Dendritic cell treated with granulocyte-macrophage colony-stimulating factor and Interleukin-4, amounts not matched to agents 40 ng/mL and 50 ng/mL, for 4 days (primary cell): ENCODE data around the gene ICA1.

Source experiments
- H3K27ac Mint-ChIP-seq: one replicate; pipeline ENCODE4 v1.8.0; 2022; ENCODE audit warnings: mild to moderate bottlenecking, mixed read lengths
- H3K27me3 Mint-ChIP-seq: one replicate; pipeline ENCODE4 v1.8.0; 2022; ENCODE audit warnings: mild to moderate bottlenecking, mixed read lengths
- H3K36me3 Mint-ChIP-seq: one replicate; pipeline ENCODE4 v1.8.0; 2022; ENCODE audit warnings: low read depth, mixed read lengths
- H3K4me1 Mint-ChIP-seq: one replicate; pipeline ENCODE4 v1.8.0; 2022; ENCODE audit warnings: low read depth, mixed read lengths
- H3K4me3 Mint-ChIP-seq: one replicate; pipeline ENCODE4 v1.8.0; 2022; ENCODE audit warnings: mild to moderate bottlenecking, moderate library complexity, mixed read lengths
- H3K9me3 Mint-ChIP-seq: one replicate; pipeline ENCODE4 v1.8.0; 2022; ENCODE audit warnings: mixed read lengths
- intact Hi-C: fragments of 100-400 bp; cut with micrococcal nuclease; formaldehyde crosslinking; loops from one replicate; pipeline ENCODE4 v1.15.0; 2022

The ICA1 gene

GRCh38 chr7:8227261-8227660 lies 34.7 kb downstream of the ICA1 start:
- no peaks in the 10 kb centered on the region for H3K4me1 Mint-ChIP-seq
- H3K4me3 Mint-ChIP-seq = no peak overlapping the region
- H3K27ac Mint-ChIP-seq = no peak overlapping the region
- intact Hi-C loops = no loop called here
- H3K27me3 Mint-ChIP-seq = no peaks in the 10 kb centered on the region
- H3K36me3 Mint-ChIP-seq = no peaks in the 10 kb centered on the region
- no peaks in the 10 kb centered on the region for H3K9me3 Mint-ChIP-seq

GRCh38 chr7:8226501-8226900 lies 35.5 kb downstream of the ICA1 start:
- H3K4me3 Mint-ChIP-seq = no peak overlapping the region
- intact Hi-C loops = no loop called here
- H3K27me3 Mint-ChIP-seq = no peaks in the 10 kb centered on the region
- no peaks in the 10 kb centered on the region for H3K4me1 Mint-ChIP-seq
- H3K9me3 Mint-ChIP-seq = no peaks in the 10 kb centered on the region
- no peak overlapping the region for H3K27ac Mint-ChIP-seq
- no peaks in the 10 kb centered on the region for H3K36me3 Mint-ChIP-seq

GRCh38 chr7:8221567-8221966 lies 40.4 kb downstream of the ICA1 start:
- Mint-ChIP-seq H3K36me3 (peaks cover 6% of the 10 kb centered on the region), H3K4me3 (no peak overlapping the region), H3K27me3 (no peaks in the 10 kb centered on the region), H3K27ac (no peak overlapping the region), H3K4me1 (no peaks in the 10 kb centered on the region), H3K9me3 (no peaks in the 10 kb centered on the region)
- intact Hi-C loops = no loop called here

- no peaks in the 10 kb centered on the region for H3K27me3 Mint-ChIP-seq
- no peak overlapping the region for H3K27ac Mint-ChIP-seq
- H3K4me3 Mint-ChIP-seq = no peak overlapping the region
- no peaks in the 10 kb centered on the region for H3K9me3 Mint-ChIP-seq
- H3K36me3 Mint-ChIP-seq = peaks cover 6% of the 10 kb centered on the region
- H3K4me1 Mint-ChIP-seq = no peaks in the 10 kb centered on the region
- intact Hi-C loops = no loop called here
Measured at GRCh38 chr7:8221101-8221495, 40.9 kb downstream of the ICA1 start.

DNA sequence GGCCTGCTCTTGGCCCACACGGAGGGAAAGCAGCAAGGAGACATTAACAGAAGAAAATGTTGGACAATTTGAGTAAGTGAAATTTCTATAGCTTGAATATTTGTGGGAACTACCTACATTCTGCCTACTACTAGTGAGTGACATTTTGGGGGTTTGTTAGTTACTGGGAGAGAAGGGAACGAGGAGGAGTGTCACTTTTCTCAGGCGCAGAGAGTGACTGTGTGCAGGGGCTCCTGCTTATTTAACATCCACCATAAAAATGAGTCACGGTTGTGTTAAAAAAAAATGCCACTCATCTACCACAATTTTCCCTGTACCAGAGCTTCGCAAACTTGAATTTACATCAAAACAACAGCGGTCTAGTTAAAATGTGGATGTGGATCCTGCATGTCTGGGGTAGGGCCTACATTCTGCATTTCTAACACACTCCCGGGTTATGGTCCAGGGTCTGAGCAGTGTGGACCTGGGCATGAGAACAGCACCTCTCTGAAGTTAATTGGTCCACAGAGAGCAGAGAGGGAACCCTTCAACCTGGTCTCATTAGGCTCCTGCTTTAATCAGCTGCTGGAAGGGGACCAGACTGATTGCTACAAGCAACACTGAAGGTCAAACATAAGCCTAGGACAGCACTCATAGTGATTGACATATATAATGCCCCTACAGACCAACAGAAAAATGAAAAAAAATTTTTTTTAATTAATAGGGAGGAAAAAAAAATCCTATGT lies 41.4 kb downstream of the ICA1 start:
- no peaks in the 10 kb centered on the region for H3K27me3 Mint-ChIP-seq

GRCh38 chr7:8217200-8218068 lies 44.5 kb downstream of the ICA1 start:
- Mint-ChIP-seq H3K27me3 (no peaks in the 10 kb centered on the region), H3K36me3 (peaks cover 6% of the 10 kb centered on the region), H3K4me1 (no peaks in the 10 kb centered on the region), H3K9me3 (no peaks in the 10 kb centered on the region), H3K27ac (no peak overlapping the region), H3K4me3 (no peak overlapping the region)
- intact Hi-C loops = loop anchor here (1.0 to 5.0 kb wide), 3 partner anchors 80 to 622 kb away; no protein-coding TSS in a partner anchor

More for the DNA sequence above, 41.4 kb downstream of the ICA1 start:
- Mint-ChIP-seq H3K9me3 (no peaks in the 10 kb centered on the region), H3K36me3 (peaks cover 6% of the 10 kb centered on the region), H3K4me3 (no peak overlapping the region), H3K27ac (no peak overlapping the region), H3K4me1 (no peaks in the 10 kb centered on the region)
- intact Hi-C loops = no loop called here

DNA sequence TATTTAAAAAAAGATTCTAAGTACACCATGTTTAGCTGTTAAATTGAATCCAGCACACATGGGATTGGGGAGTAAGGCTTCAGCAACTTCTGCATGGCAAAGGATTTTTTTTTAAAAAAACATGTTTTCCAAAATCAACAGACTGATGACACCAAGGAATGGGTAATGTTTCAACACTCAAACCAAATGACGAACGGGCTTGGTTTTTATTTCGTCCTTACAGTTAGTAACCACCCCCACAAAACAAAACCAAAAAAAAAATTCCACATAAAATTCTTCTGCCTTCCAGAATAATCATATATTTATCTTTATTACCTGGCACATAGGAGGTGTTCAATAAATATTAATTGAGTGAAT lies 45.7 kb downstream of the ICA1 start:
- no peak overlapping the region for H3K4me3 Mint-ChIP-seq
- H3K27me3 Mint-ChIP-seq = no peaks in the 10 kb centered on the region
- H3K36me3 Mint-ChIP-seq = peaks cover 6% of the 10 kb centered on the region
- intact Hi-C loops = loop anchor here (2.0 to 5.0 kb wide), 2 partner anchors 81 to 456 kb away; no protein-coding TSS in a partner anchor
- no peak overlapping the region for H3K27ac Mint-ChIP-seq
- H3K4me1 Mint-ChIP-seq = no peaks in the 10 kb centered on the region
- no peaks in the 10 kb centered on the region for H3K9me3 Mint-ChIP-seq

DNA sequence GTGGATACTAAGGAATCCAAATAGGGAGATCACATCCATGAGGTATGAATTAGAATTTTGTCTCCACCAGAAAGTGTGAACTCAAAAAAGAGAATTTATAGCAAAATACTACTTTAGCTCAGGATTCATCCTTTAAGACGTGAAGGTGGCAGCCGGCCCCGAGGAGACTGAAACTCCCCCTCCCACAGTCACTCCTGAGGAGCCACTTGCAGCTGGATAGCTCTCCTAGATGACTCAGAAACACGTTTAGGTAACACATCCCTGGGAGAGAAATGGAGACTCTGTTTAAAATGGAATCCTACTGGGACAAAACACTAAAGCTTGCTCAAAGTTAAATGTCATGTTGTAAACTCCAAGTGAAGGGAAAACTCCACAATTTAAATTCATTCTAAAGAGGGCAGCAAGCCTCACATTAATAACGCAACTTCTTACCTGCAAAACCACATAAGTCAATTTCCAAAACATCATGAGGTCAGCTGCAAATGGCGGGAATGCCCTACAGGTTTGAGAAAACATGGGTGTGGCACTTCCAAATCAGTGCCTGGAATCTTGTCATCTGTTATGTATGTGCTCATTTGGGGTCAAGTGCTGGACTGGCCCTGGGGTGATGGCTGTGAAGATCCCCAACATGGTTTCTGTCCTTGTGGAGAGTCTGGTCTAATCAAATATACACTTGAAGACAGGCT lies 46.2 kb downstream of the ICA1 start:
- Mint-ChIP-seq H3K4me1 (no peaks in the 10 kb centered on the region), H3K4me3 (no peak overlapping the region), H3K27me3 (no peaks in the 10 kb centered on the region), H3K36me3 (peaks cover 6% of the 10 kb centered on the region), H3K27ac (no peak overlapping the region), H3K9me3 (no peaks in the 10 kb centered on the region)
- intact Hi-C loops = loop anchor here (2.0 to 5.0 kb wide), 2 partner anchors 82 to 455 kb away; no protein-coding TSS in a partner anchor

- Mint-ChIP-seq H3K9me3 (no peaks in the 10 kb centered on the region), H3K4me3 (no peak overlapping the region), H3K27me3 (no peaks in the 10 kb centered on the region), H3K4me1 (no peaks in the 10 kb centered on the region), H3K36me3 (no peaks in the 10 kb centered on the region), H3K27ac (no peak overlapping the region)
- intact Hi-C loops = no loop called here
Measured at GRCh38 chr7:8214244-8214824, 47.6 kb downstream of the ICA1 start.

DNA sequence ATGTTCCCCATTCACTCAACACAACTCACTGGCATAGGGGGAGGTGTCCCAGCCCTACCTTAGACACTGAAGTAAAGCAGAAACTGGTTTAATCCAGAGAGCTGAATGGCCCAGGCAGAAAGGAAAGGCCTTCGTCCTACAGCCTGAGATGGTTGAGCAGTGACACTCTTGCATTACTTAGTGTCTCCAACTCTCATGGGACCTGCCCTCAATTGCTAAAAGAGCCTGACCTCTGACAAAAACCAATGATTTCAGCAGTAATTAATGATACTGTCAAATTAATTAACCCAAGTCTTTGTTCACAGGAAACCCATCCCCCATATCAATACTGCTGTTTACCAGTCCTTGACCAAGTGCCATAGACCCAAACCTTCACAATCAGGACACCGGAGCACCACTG lies 48.6 kb downstream of the ICA1 start:
- Mint-ChIP-seq H3K4me1 (no peaks in the 10 kb centered on the region), H3K27ac (no peak overlapping the region), H3K4me3 (no peak overlapping the region), H3K27me3 (no peaks in the 10 kb centered on the region), H3K9me3 (no peaks in the 10 kb centered on the region), H3K36me3 (no peaks in the 10 kb centered on the region)
- intact Hi-C loops = no loop called here

- no peak overlapping the region for H3K4me3 Mint-ChIP-seq
- H3K4me1 Mint-ChIP-seq = no peaks in the 10 kb centered on the region
- no peaks in the 10 kb centered on the region for H3K9me3 Mint-ChIP-seq
- intact Hi-C loops = no loop called here
- H3K27ac Mint-ChIP-seq = no peak overlapping the region
- no peaks in the 10 kb centered on the region for H3K36me3 Mint-ChIP-seq
- H3K27me3 Mint-ChIP-seq = no peaks in the 10 kb centered on the region
Measured at GRCh38 chr7:8212638-8213037, 49.3 kb downstream of the ICA1 start.

GRCh38 chr7:8211725-8212096 lies 50.3 kb downstream of the ICA1 start:
- Mint-ChIP-seq H3K27ac (no peak overlapping the region), H3K36me3 (no peaks in the 10 kb centered on the region), H3K9me3 (no peaks in the 10 kb centered on the region), H3K27me3 (no peaks in the 10 kb centered on the region), H3K4me3 (no peak overlapping the region), H3K4me1 (no peaks in the 10 kb centered on the region)
- intact Hi-C loops = no loop called here

DNA sequence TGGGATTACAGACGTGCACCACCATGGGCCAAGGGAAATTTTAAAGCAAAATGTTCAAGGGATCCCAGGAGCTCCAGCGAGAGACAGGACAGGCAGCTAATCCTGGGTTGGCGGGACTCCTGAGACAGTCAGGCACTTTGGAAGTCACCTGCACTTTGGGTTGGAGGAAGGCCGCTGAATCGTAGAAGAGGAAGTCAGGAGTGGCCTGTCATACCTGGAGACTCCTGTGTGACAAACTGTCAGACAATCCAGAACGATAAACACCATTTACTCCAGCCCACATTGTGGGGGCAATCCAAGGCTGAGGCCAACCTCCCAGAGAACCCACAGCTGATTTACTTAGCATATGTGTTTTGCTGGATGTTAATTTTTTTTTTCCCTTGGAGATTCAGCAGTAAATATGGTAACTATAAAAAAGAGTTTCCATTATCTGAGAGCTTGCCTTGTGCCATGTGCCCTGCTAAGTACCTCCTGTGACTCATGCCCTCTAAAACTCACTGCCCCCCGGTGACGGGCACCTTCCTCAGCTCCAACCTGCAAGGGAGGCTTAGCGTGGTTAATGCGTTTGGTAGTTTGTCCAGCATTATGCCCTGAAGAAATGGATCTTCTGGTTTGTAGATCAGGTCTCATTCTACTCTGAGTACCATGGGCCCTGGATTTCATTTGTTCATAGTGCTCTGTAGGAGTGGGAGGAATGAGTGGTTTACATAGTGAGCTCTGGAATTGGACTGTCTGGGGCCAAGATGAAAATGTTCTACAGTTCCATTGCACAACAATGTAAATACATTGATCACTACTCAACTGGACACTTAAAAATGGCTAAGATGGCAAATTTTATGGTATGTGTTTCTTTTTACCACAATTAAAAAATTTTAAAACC lies 50.9 kb downstream of the ICA1 start:
- H3K9me3 Mint-ChIP-seq = no peaks in the 10 kb centered on the region
- H3K4me1 Mint-ChIP-seq = no peaks in the 10 kb centered on the region
- no peak overlapping the region for H3K27ac Mint-ChIP-seq
- H3K4me3 Mint-ChIP-seq = no peak overlapping the region
- H3K27me3 Mint-ChIP-seq = no peaks in the 10 kb centered on the region
- no peaks in the 10 kb centered on the region for H3K36me3 Mint-ChIP-seq
- intact Hi-C loops = no loop called here
